ENCODE results near the gene ST6GALNAC6. TPM values are rescaled to one million over a fixed set of nuclear protein-coding genes. Genes with fewer than 3 reads are reported as not detected.

Gene ST6GALNAC6
- total and polyA plus RNA-seq, 10 of the 15 experiments (the other 5 are each of a cell fraction or from before 2014, with no cell fraction given): 0.40 to 27.0 (median 16.8) TPM

DNA sequence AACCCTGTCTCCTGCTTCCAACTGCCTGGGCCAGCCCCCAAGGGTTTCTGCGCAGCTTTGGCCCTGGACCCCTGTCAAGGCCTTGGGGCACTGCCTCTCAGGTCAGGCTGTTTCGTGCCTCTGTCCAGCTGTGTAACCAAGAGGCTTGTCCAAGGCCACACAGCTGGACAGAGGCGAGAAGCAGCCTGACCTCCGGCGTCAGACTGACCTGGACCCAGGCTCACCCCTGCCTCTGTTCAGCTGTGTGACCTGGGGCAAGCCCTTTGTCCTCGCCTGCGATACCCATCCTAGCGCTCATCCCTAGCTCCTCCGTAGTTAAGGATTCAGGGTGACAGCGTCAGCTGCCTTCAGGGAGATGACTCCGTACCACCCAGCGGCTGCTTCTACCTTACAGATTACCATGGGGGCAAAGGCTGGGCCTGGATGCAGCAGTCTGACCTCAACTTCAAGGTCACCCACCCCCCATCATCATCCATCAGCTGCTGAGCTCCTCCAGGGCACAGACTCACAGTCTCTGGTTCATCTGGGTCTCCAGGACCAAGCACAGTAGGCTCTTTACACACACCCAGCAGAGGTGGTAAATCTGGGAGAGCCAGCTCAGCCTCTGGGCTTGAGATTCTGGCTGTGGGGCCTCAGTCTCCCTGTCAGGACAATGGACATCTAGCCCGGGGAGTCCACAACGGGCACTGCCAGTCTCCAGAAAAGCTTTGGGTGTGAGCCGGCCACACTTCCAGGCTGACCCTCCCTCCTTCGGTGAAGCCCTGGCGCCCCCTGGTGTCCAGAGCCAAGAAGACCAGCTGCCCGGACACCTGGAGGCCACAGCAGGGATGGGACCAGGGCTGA, 29.9 kb downstream of the ST6GALNAC6 start (continued):
- TF ChIP-seq DPF2 (IDR thresholded peaks at IDR 0.05) (peak; percentile 51; the same call in 1 of the 2 replicates), FOXM1 (IDR thresholded peaks at IDR 0.05; ENCODE audit: low read depth, low read length) (no peak), ZNF217 (IDR thresholded peaks at IDR 0.05) (no peak), TCF3 (IDR thresholded peaks at IDR 0.05; ENCODE audit: borderline replicate concordance, insufficient read depth, low read depth, low read length) (peak; percentile 88), SP1 (IDR thresholded peaks at IDR 0.05; ENCODE audit: low read depth, low read length) (peak; percentile 26), YY1 (IDR thresholded peaks at IDR 0.05; ENCODE audit: low read depth, low read length) (peak; percentile 73), NFIC (IDR thresholded peaks at IDR 0.05; ENCODE audit: low read depth, low read length) (no peak), ATF3 (IDR thresholded peaks at IDR 0.05; ENCODE audit: borderline replicate concordance, extremely low read depth, low read depth, low read length) (peak; percentile 22; the same call in 1 of the 2 replicates), CHD2 (IDR thresholded peaks at IDR 0.05; ENCODE audit: borderline replicate concordance, low read depth, low read length) (no peak)

GRCh38 chr9:127868278-127868902, 31.0 kb downstream of the ST6GALNAC6 start:
- FAIRE-seq (no peak), ATAC-seq (no peak), DNase-seq (ENCODE audit: low read depth, low spot score) (no peak)
- no TSS peak for BruUV-seq (replicated peaks)
- Histone ChIP-seq H3K27me3 (replicated peaks in 1 of 2; ENCODE audit: control insufficient read depth in 2 of 2, insufficient read depth in 2 of 2, low read length in 1 of 2) (no peaks in the 10 kb centered on the region), H3K36me3 (ENCODE audit: control insufficient read depth in 2 of 2, insufficient read depth in 2 of 2, low read length in 1 of 2) (no peaks in the 10 kb centered on the region), H3K9ac (ENCODE audit: control insufficient read depth, insufficient read depth, low read length) (no peak overlapping the region), H3K4me3 (no peak overlapping the region), H3K4me2 (ENCODE audit: control insufficient read depth, insufficient read depth) (no peak overlapping the region), H3K4me1 (ENCODE audit: control insufficient read depth, insufficient read depth, low read length) (peaks cover 22% of the 10 kb centered on the region), H3K27ac (ENCODE audit: control insufficient read depth, insufficient read depth) (no peak overlapping the region), H4K20me1 (ENCODE audit: control insufficient read depth, insufficient read depth) (no peaks in the 10 kb centered on the region), H3K9me3 (replicated peaks; ENCODE audit: control insufficient read depth, insufficient read depth, low read length) (no peaks in the 10 kb centered on the region), H2AFZ (ENCODE audit: control insufficient read depth, low read depth, low read length) (no peak overlapping the region), H3K79me2 (ENCODE audit: control insufficient read depth, insufficient read depth, low read length) (no peaks in the 10 kb centered on the region)
- SMC1A ChIA-PET (ENCODE audit: uncharacterized antibody, unreplicated experiment): interaction anchor here (0.7 to 2.0 kb wide), 8 partner anchors 16 to 293 kb away, joined by 3 to 20 read pairs (median 4); partner anchors contain the start of gene ST6GALNAC4
- WGBS (ENCODE audit: insufficient coverage, insufficient replicate concordance, low lambda C conversion rate, missing lambda C conversion rate): 75% methylated on average over 18 of the region's 18 CpGs
- RAD21 ChIA-PET (ENCODE audit: unreplicated experiment): interaction anchor here (1.1 to 2.8 kb wide), 11 partner anchors 9 to 279 kb away, joined by 3 to 44 read pairs (median 10); partner anchors contain the start of genes CDK9, SH2D3C, ST6GALNAC4 and TOR2A
- intact Hi-C loops (cut with micrococcal nuclease; ENCODE audit: unreplicated experiment): loop anchor here (5.0 kb wide), 1 partner anchor 81 kb away; the partner anchor contains the start of gene CDK9
- POLR2A ChIA-PET: interaction anchor here (0.5 to 0.6 kb wide), 2 partner anchors 63 to 179 kb away, joined by 4 to 10 read pairs; no protein-coding TSS in a partner anchor
- CTCF ChIA-PET: interaction anchor here (1.4 to 6.2 kb wide), 11 partner anchors 9 to 133 kb away, joined by 3 to 91 read pairs (median 15); partner anchors contain the start of genes AK1, CDK9, ENG and ST6GALNAC4
- in situ Hi-C loops (cut with MboI): no loop called here
- TF ChIP-seq NR2C1 (IDR thresholded peaks at IDR 0.05): no peak
- no peak for TF ChIP-seq CREM (IDR thresholded peaks at IDR 0.05; ENCODE audit: low read depth)
- no peak for TF ChIP-seq KAT2A (conservative IDR thresholded peaks at IDR 0.05; ENCODE audit: control insufficient read depth, low read depth, low read length)
- TF ChIP-seq SMARCA5 (IDR thresholded peaks at IDR 0.05): no peak
- TF ChIP-seq, protein P1, sequence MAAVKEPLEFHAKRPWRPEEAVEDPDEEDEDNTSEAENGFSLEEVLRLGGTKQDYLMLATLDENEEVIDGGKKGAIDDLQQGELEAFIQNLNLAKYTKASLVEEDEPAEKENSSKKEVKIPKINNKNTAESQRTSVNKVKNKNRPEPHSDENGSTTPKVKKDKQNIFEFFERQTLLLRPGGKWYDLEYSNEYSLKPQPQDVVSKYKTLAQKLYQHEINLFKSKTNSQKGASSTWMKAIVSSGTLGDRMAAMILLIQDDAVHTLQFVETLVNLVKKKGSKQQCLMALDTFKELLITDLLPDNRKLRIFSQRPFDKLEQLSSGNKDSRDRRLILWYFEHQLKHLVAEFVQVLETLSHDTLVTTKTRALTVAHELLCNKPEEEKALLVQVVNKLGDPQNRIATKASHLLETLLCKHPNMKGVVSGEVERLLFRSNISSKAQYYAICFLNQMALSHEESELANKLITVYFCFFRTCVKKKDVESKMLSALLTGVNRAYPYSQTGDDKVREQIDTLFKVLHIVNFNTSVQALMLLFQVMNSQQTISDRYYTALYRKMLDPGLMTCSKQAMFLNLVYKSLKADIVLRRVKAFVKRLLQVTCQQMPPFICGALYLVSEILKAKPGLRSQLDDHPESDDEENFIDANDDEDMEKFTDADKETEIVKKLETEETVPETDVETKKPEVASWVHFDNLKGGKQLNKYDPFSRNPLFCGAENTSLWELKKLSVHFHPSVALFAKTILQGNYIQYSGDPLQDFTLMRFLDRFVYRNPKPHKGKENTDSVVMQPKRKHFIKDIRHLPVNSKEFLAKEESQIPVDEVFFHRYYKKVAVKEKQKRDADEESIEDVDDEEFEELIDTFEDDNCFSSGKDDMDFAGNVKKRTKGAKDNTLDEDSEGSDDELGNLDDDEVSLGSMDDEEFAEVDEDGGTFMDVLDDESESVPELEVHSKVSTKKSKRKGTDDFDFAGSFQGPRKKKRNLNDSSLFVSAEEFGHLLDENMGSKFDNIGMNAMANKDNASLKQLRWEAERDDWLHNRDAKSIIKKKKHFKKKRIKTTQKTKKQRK (IDR thresholded peaks at IDR 0.05; ENCODE audit: low read depth, low read length): no peak

All from GM12878 (cell line).